ENCODE results near the gene RPS6KA2.
"Not testable (repeated sequence)": the region's sequence is repeated elsewhere in the genome, so short reads cannot be mapped to it uniquely, and the experiment has no call there.

Gene RPS6KA2

GRCh38 chr6:166420351-166420750 is 206.7 kb downstream of the RPS6KA2 start:
- DNase-seq (ENCODE audit: low read depth): no peak

GRCh38 chr6:166419717-166420116 is 207.3 kb downstream of the RPS6KA2 start:
- no peak for DNase-seq (ENCODE audit: low read depth)

- DNase-seq (ENCODE audit: low read depth): peak; percentile 46
These were observed 207.8 kb downstream of the RPS6KA2 start for GRCh38 chr6:166419286-166419685.

- no peak for DNase-seq (ENCODE audit: low read depth)
These were observed 208.3 kb downstream of the RPS6KA2 start for GRCh38 chr6:166418691-166419143.

- DNase-seq (ENCODE audit: low read depth): no peak
These were observed 209.8 kb downstream of the RPS6KA2 start for GRCh38 chr6:166417285-166417691.

- DNase-seq (ENCODE audit: low read depth): no peak
These were observed 211.2 kb downstream of the RPS6KA2 start for GRCh38 chr6:166415833-166416347.

GRCh38 chr6:166415306-166415705 is 211.7 kb downstream of the RPS6KA2 start:
- DNase-seq (ENCODE audit: low read depth): no peak

GRCh38 chr6:166413491-166413951 is 213.5 kb downstream of the RPS6KA2 start:
- no peak for DNase-seq (ENCODE audit: low read depth)

GRCh38 chr6:166412911-166413384 is 214.1 kb downstream of the RPS6KA2 start:
- no peak for DNase-seq (ENCODE audit: low read depth)

- no peak for DNase-seq (ENCODE audit: low read depth)
These were observed 214.7 kb downstream of the RPS6KA2 start for GRCh38 chr6:166412156-166412910.

GRCh38 chr6:166411721-166412151 is 215.3 kb downstream of the RPS6KA2 start:
- DNase-seq (ENCODE audit: low read depth): no peak

- DNase-seq (ENCODE audit: low read depth): no peak
These were observed 215.8 kb downstream of the RPS6KA2 start for GRCh38 chr6:166411271-166411670.

- no peak for DNase-seq (ENCODE audit: low read depth)
These were observed 216.6 kb downstream of the RPS6KA2 start for GRCh38 chr6:166410426-166410935.

GRCh38 chr6:166408936-166409755 is 217.9 kb downstream of the RPS6KA2 start:
- DNase-seq (ENCODE audit: low read depth): no peak

- DNase-seq (ENCODE audit: low read depth): no peak
These were observed 220.9 kb downstream of the RPS6KA2 start for GRCh38 chr6:166406197-166406596.

GRCh38 chr6:166405386-166405785 is 221.7 kb downstream of the RPS6KA2 start:
- no peak for DNase-seq (ENCODE audit: low read depth)

GRCh38 chr6:166402582-166403277 is 224.3 kb downstream of the RPS6KA2 start:
- DNase-seq (ENCODE audit: low read depth): no peak

- not testable (repeated sequence) for DNase-seq (ENCODE audit: low read depth)
These were observed 226.3 kb downstream of the RPS6KA2 start for GRCh38 chr6:166400649-166401250.

- DNase-seq (ENCODE audit: low read depth): no peak
These were observed 226.9 kb downstream of the RPS6KA2 start for GRCh38 chr6:166400181-166400580.

GRCh38 chr6:166398348-166398747 is 228.7 kb downstream of the RPS6KA2 start:
- DNase-seq (ENCODE audit: low read depth): no peak

- no peak for DNase-seq (ENCODE audit: low read depth)
These were observed 229.2 kb downstream of the RPS6KA2 start for GRCh38 chr6:166397849-166398248.

Data from stimulated activated CD8-positive, alpha-beta memory T cell treated with anti-CD3 and anti-CD28 coated beads, Interleukin-12 subunit alpha, Interleukin-12 subunit beta, amount 100 ng/mL, for 1 hour (primary cell).